Upper lobe of right lung (tissue), 1 donor: ENCODE measurements around the gene ZFAND2B. TPM values are rescaled to one million over a fixed set of nuclear protein-coding genes. Genes with fewer than 3 reads are reported as not detected.

Experiments
- ATAC-seq: fragments of 200-7000 bp; cut with Tn5 transposase; one replicate; pipeline ENCODE4 v1.9.1; 2020; ENCODE audit warnings: mild to moderate bottlenecking, moderate library complexity
- DNase-seq: peaks from one replicate; pipeline ENCODE4 v3.0.0-alpha.2; 2020
- H3K27ac ChIP-seq: fragments of 200-600 bp; one replicate; pipeline ENCODE4 v1.8.0; 2022
- H3K27me3 ChIP-seq: fragments of 200-600 bp; one replicate; pipeline ENCODE4 v1.8.0; 2022; ENCODE audit warnings: mild to moderate bottlenecking
- H3K36me3 ChIP-seq: fragments of 200-600 bp; one replicate; pipeline ENCODE4 v1.8.0; 2022
- H3K4me1 ChIP-seq: fragments of 200-600 bp; one replicate; pipeline ENCODE4 v1.8.0; 2022
- H3K4me3 ChIP-seq: fragments of 200-600 bp; one replicate; pipeline ENCODE4 v1.8.0; 2022; ENCODE audit warnings: mild to moderate bottlenecking
- H3K9me3 ChIP-seq: fragments of 200-600 bp; one replicate; pipeline ENCODE4 v1.8.0; 2022
- CTCF ChIP-seq: fragments of 200-600 bp; IDR thresholded peaks from one replicate; pipeline ENCODE4 v1.8.0; 2022; ENCODE audit warnings: antibody characterized with exemption
- intact Hi-C: fragments of 100-400 bp; cut with DNase I; formaldehyde crosslinking; loops from one replicate; pipeline ENCODE4 v1.11.0; 2022
- total RNA-seq: library from RNA; stranded (reverse); fragmentation: NEBNext Ultra II Directional; extraction: Animal tissue kit (Norgen Biotek cat#: 25700); gene quantifications from one replicate; pipeline ENCODE4 v1.2.1, GENCODE V29; 2021
- donor health status: DM: no; HTN: yes; CAD: no; lungs with severe emphysema.

The ZFAND2B gene
- total RNA-seq, 1 donor from 2014 or later, result 41.2 TPM

GRCh38 chr2:219218217-219218731 lies 11.7 kb downstream of the ZFAND2B start:
- Histone ChIP-seq H3K9me3 (no peaks in the 10 kb centered on the region), H3K4me1 (peaks cover 21% of the 10 kb centered on the region), H3K4me3 (peak overlapping the region; percentile 65), H3K27ac (peak overlapping the region; percentile 75), H3K36me3 (peaks cover 59% of the 10 kb centered on the region), H3K27me3 (no peaks in the 10 kb centered on the region)
- intact Hi-C loops, result no loop called here
- ATAC-seq (peak; percentile 67), DNase-seq (peak; percentile 83)
- no peak for TF ChIP-seq CTCF

- Histone ChIP-seq H3K4me3 (peak within 1 kb of the TSS; percentile 65), H3K4me1 (peaks cover 21% of the 10 kb centered on the region), H3K27ac (peak within 1 kb of the TSS; percentile 75), H3K9me3 (no peaks in the 10 kb centered on the region), H3K36me3 (peaks cover 59% of the 10 kb centered on the region), H3K27me3 (no peaks in the 10 kb centered on the region)
- ATAC-seq, result peak; percentile 93
- intact Hi-C loops, result no loop called here
- no peak for TF ChIP-seq CTCF
- peak; percentile 96 for DNase-seq
Measured at GRCh38 chr2:219218732-219219701, 12.4 kb downstream of the ZFAND2B start, which contains the start of gene ABCB6. Gene ABCB6, minus strand, starts transcription at chr2:219218958. Its CDS starts 285 bp downstream, at chr2:219218673.

GRCh38 chr2:219219784-219220532 lies 13.4 kb downstream of the ZFAND2B start:
- peaks cover 21% of the 10 kb centered on the region for H3K4me1 ChIP-seq
- H3K4me3 ChIP-seq, result no peak overlapping the region
- no peaks in the 10 kb centered on the region for H3K27me3 ChIP-seq
- no peak for TF ChIP-seq CTCF
- H3K36me3 ChIP-seq, result peaks cover 65% of the 10 kb centered on the region
- no peaks in the 10 kb centered on the region for H3K9me3 ChIP-seq
- DNase-seq (no peak), ATAC-seq (no peak)
- intact Hi-C loops, result loop anchor here (10.0 kb wide), 1 partner anchor 45 kb away; the partner anchor contains the start of genes CNPPD1, RETREG2 and SLC23A3
- H3K27ac ChIP-seq, result peak overlapping the region; percentile 75

GRCh38 chr2:219220652-219221402 lies 14.2 kb downstream of the ZFAND2B start:
- ATAC-seq (no peak), DNase-seq (no peak)
- no peak for TF ChIP-seq CTCF
- peaks cover 66% of the 10 kb centered on the region for H3K36me3 ChIP-seq
- no peaks in the 10 kb centered on the region for H3K27me3 ChIP-seq
- H3K4me3 ChIP-seq, result no peak overlapping the region
- no peak overlapping the region for H3K27ac ChIP-seq
- H3K4me1 ChIP-seq, result peaks cover 21% of the 10 kb centered on the region
- no peaks in the 10 kb centered on the region for H3K9me3 ChIP-seq
- intact Hi-C loops, result loop anchor here (10.0 kb wide), 1 partner anchor 46 kb away; the partner anchor contains the start of genes CNPPD1, RETREG2 and SLC23A3
